Smooth muscle cell (in vitro differentiated cells): ENCODE data around the gene MCUB. TPM values are rescaled to one million over a fixed set of nuclear protein-coding genes. Genes with fewer than 3 reads are reported as not detected.
"Not testable (repeated sequence)": the region's sequence is repeated elsewhere in the genome, so short reads cannot be mapped to it uniquely, and the experiment has no call there.

ENCODE experiments used
- DNase-seq: peaks from one replicate; lab custom pipeline; 2025; ENCODE audit not compliant: unreplicated experiment; lab: John Stamatoyannopoulos, UW
- H2AFZ ChIP-seq: fragments of 200-600 bp; sonication (generic); 2 replicates; pipeline ENCODE4 v1.6.0; 2016; ENCODE audit warnings: antibody characterized with exemption, low read depth, mild to moderate bottlenecking
- H3F3A ChIP-seq: fragments of 200-600 bp; sonication (generic); 2 replicates; pipeline ENCODE4 v1.6.0; 2017; ENCODE audit warnings: antibody characterized with exemption, low read depth
- H3K27ac ChIP-seq: fragments of 200-600 bp; sonication (generic); 2 replicates; pipeline ENCODE4 v1.5.1; 2016; ENCODE audit warnings: low read depth, mild to moderate bottlenecking
- H3K27me3 ChIP-seq: fragments of 200-600 bp; sonication (generic); 2 replicates; pipeline ENCODE4 v1.6.1; 2016; ENCODE audit warnings: low read depth, mild to moderate bottlenecking
- H3K36me3 ChIP-seq: fragments of 200-600 bp; sonication (generic); 2 replicates; pipeline ENCODE4 v1.5.1; 2016; ENCODE audit warnings: low read depth
- H3K4me1 ChIP-seq: fragments of 200-600 bp; sonication (generic); 2 replicates; pipeline ENCODE4 v1.5.1; 2016; ENCODE audit warnings: low read depth
- H3K4me2 ChIP-seq: fragments of 200-600 bp; sonication (generic); 2 replicates; pipeline ENCODE4 v1.6.0; 2016; ENCODE audit warnings: mild to moderate bottlenecking
- H3K4me3 ChIP-seq: fragments of 200-600 bp; sonication (generic); 2 replicates; pipeline ENCODE4 v1.5.1; 2016; ENCODE audit warnings: mild to moderate bottlenecking
- H3K79me2 ChIP-seq: fragments of 200-600 bp; sonication (generic); 2 replicates; pipeline ENCODE4 v1.6.0; 2016; ENCODE audit warnings: low read depth, mild to moderate bottlenecking
- H3K9ac ChIP-seq: fragments of 200-600 bp; sonication (generic); 2 replicates; pipeline ENCODE4 v1.6.0; 2016; ENCODE audit warnings: low read depth
- H3K9me3 ChIP-seq: fragments of 200-600 bp; sonication (generic); replicated peaks from 2 replicates; pipeline ENCODE4 v1.5.1; 2016; ENCODE audit warnings: low read depth
- H4K20me1 ChIP-seq: fragments of 200-600 bp; sonication (generic); 2 replicates; pipeline ENCODE4 v1.6.0; 2016; ENCODE audit warnings: low read depth
- WGBS: methylation state at CpG from one replicate; pipeline ENCODE4 v1.1.7; 2016; ENCODE audit warnings: low lambda C conversion rate; 5-methylcytosine and 5-hydroxymethylcytosine counted together
- polyA plus RNA-seq: library from polyadenylated mRNA; unstranded; fragments of >200 nt; fragmentation: Nextera tagmentation; extraction: Ambion mirVana; gene quantifications from 2 replicates; pipeline ENCODE4 v1.2.1, GENCODE V29; 2016
- total RNA-seq: library from RNA; depleted of rRNA; stranded (reverse); fragments of >200 nt; gene quantifications from 2 replicates; pipeline ENCODE4 v1.2.3, GENCODE V29; 2014
- TF ChIP-seq, protein P1 (sequence below): fragments of 200-600 bp; sonication (generic); IDR thresholded peaks from 2 replicates; pipeline ENCODE4 v1.5.1; 2017; ENCODE audit warnings: borderline replicate concordance, mild to moderate bottlenecking, antibody characterized with exemption; ENCODE audit not compliant: insufficient read depth, poor library complexity, severe bottlenecking

The MCUB gene
- total and polyA plus RNA-seq, 2 experiments from 2014 or later: 2.6 to 6.4 TPM

DNA sequence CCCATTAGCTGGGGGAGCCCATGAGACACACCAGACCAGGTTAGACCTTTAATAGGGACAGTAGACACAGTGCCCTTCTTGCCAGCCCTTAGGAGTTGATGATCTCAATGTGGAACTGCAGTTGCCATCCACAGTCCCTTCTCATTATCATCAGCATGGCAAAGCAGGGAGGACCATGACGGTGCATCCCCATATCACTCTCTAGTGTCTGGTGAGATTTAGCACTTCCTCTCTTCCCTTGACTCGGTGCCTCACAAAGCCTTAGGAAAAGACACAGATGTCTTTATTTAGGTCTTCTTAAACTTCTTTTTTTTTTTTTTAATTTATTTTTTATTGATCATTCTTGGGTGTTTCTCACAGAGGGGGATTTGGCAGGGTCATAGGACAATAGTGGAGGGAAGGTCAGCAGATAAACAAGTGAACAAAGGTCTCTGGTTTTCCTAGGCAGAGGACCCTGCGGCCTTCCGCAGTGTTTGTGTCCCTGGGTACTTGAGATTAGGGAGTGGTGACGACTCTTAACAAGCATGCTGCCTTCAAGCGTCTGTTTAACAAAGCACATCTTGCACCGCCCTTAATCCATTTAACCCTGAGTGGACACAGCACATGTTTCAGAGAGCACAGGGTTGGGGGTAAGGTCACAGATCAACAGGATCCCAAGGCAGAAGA is 36.5 kb downstream of the MCUB start:
- not testable (repeated sequence) for H3K4me2 ChIP-seq, H3K27ac ChIP-seq, H3K9me3 ChIP-seq, H3K9ac ChIP-seq, DNase-seq, H2AFZ ChIP-seq, H3K4me1 ChIP-seq, H3F3A ChIP-seq, H3K79me2 ChIP-seq, H3K36me3 ChIP-seq, H3K4me3 ChIP-seq, H4K20me1 ChIP-seq, H3K27me3 ChIP-seq
- WGBS: 72% methylated on average over 6 of the region's 7 CpGs

DNA sequence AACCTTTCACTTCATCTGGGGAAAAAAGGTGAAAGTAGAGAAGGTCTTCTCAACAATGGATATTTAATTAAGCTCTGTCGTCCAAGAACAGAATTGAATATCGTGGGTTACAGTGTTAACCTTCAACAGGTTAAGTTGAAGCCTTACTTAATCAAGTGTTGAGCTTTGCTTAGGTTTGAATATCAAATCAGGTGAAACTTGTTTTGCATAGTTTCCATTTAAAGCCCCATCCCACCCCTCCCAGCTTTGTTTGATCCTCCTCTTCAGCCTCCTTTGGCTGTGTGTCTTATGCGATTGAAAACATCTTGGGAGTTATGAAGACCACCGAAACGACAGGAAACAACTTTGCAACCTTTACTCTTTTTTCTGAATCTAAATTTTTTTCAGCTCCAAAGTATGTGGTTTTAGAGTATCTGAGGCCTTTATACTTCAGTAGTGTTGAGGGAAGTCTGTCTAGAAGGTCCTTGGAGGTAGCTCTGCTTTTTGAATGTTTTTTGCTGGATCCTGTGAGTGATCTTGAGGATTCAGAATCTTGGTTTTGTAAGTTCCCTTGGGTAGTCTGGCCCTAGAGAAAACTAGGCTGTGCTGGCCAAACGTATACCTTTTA is 39.1 kb downstream of the MCUB start:
- Histone ChIP-seq H3K79me2 (no peaks in the 10 kb centered on the region), H3K27ac (no peak overlapping the region), H3K9ac (no peak overlapping the region), H3K36me3 (no peaks in the 10 kb centered on the region), H3K4me1 (no peaks in the 10 kb centered on the region), H3K27me3 (no peaks in the 10 kb centered on the region), H2AFZ (no peak overlapping the region), H3K4me3 (no peak overlapping the region), H3K4me2 (no peak overlapping the region), H3F3A (no peaks in the 10 kb centered on the region), H4K20me1 (no peaks in the 10 kb centered on the region), H3K9me3 (no peaks in the 10 kb centered on the region)
- no peak for DNase-seq
- 95% methylated on average over 6 of the region's 6 CpGs for WGBS
- TF ChIP-seq, protein P1, sequence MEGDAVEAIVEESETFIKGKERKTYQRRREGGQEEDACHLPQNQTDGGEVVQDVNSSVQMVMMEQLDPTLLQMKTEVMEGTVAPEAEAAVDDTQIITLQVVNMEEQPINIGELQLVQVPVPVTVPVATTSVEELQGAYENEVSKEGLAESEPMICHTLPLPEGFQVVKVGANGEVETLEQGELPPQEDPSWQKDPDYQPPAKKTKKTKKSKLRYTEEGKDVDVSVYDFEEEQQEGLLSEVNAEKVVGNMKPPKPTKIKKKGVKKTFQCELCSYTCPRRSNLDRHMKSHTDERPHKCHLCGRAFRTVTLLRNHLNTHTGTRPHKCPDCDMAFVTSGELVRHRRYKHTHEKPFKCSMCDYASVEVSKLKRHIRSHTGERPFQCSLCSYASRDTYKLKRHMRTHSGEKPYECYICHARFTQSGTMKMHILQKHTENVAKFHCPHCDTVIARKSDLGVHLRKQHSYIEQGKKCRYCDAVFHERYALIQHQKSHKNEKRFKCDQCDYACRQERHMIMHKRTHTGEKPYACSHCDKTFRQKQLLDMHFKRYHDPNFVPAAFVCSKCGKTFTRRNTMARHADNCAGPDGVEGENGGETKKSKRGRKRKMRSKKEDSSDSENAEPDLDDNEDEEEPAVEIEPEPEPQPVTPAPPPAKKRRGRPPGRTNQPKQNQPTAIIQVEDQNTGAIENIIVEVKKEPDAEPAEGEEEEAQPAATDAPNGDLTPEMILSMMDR: no peak

DNA sequence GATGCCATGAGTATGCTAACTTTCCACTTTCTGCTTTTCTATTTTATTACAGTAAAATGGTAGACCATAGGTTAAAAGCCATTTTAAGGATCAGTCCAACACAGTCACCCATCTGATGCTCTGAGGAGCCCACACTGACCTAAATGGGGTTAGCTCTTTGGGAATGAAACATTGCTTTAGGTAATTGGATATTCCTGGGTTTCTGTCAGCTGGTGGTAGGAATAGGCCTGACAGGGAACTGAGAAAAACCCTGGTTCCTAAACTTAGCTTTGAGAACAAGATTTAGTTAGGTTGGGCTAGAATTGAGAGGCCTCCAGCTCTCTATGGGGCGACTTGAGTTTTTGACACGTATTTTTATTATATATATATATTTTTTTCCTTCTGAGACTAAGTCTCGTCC is 40.4 kb downstream of the MCUB start:
- Histone ChIP-seq H3K4me2 (no peak overlapping the region), H3K79me2 (no peaks in the 10 kb centered on the region), H3K27me3 (no peaks in the 10 kb centered on the region), H3K4me1 (no peaks in the 10 kb centered on the region), H3K27ac (no peak overlapping the region), H3K9me3 (no peaks in the 10 kb centered on the region), H3K9ac (no peak overlapping the region), H2AFZ (no peak overlapping the region), H3F3A (no peaks in the 10 kb centered on the region), H3K36me3 (no peaks in the 10 kb centered on the region), H4K20me1 (no peaks in the 10 kb centered on the region), H3K4me3 (no peak overlapping the region)
- no peak for DNase-seq
- WGBS: 94% methylated on average over 3 of the region's 3 CpGs
- TF ChIP-seq, protein P1: no peak

DNA sequence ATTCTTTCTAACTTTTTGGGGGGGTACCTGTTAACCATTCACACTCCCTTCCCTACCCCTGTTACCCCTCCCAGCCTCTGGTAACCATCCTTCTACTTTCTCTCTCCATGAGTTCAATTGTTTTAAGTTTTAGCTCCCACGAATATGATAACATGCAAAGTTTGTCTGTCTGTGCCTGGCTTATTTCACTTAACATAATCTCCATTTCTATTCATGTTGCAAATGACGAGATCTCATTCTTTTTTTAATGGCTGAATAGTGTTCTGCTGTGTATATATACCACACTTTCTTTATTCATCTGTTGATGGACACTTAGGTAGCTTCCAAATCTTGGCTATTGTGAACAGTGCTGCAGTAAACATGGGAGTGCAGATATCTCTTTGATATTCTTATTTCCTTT is 41.3 kb downstream of the MCUB start:
- no peak overlapping the region for H2AFZ ChIP-seq
- no peak overlapping the region for H3K4me2 ChIP-seq
- no peak overlapping the region for H3K9ac ChIP-seq
- H3F3A ChIP-seq: no peaks in the 10 kb centered on the region
- no peak overlapping the region for H3K4me3 ChIP-seq
- H3K27ac ChIP-seq: no peak overlapping the region
- no peaks in the 10 kb centered on the region for H3K27me3 ChIP-seq
- 91% methylated on average over 2 of the region's 2 CpGs for WGBS
- H3K9me3 ChIP-seq: no peaks in the 10 kb centered on the region
- no peaks in the 10 kb centered on the region for H3K36me3 ChIP-seq
- DNase-seq: no peak
- H4K20me1 ChIP-seq: no peaks in the 10 kb centered on the region
- H3K4me1 ChIP-seq: no peaks in the 10 kb centered on the region
- TF ChIP-seq, protein P1: no peak
- no peaks in the 10 kb centered on the region for H3K79me2 ChIP-seq
